ENCODE results near the gene DLX2. TPM values are rescaled to one million over a fixed set of nuclear protein-coding genes. Genes with fewer than 3 reads are reported as not detected.

Gene DLX2
- total RNA-seq, 2 donors from 2014 or later = not detected

- peaks cover 0 to under 1% of the 10 kb centered on the region in 2 donors for H3K36me3 Mint-ChIP-seq
- no peak for DNase-seq (ENCODE audit: low spot score in 2 of 2)
- no peak overlapping the region for H3K27ac Mint-ChIP-seq
- no peak for ATAC-seq
- H3K9me3 Mint-ChIP-seq = no peaks in the 10 kb centered on the region
These were observed 10.9 kb upstream of the DLX2 start for GRCh38 chr2:172113617-172114016.

DNA sequence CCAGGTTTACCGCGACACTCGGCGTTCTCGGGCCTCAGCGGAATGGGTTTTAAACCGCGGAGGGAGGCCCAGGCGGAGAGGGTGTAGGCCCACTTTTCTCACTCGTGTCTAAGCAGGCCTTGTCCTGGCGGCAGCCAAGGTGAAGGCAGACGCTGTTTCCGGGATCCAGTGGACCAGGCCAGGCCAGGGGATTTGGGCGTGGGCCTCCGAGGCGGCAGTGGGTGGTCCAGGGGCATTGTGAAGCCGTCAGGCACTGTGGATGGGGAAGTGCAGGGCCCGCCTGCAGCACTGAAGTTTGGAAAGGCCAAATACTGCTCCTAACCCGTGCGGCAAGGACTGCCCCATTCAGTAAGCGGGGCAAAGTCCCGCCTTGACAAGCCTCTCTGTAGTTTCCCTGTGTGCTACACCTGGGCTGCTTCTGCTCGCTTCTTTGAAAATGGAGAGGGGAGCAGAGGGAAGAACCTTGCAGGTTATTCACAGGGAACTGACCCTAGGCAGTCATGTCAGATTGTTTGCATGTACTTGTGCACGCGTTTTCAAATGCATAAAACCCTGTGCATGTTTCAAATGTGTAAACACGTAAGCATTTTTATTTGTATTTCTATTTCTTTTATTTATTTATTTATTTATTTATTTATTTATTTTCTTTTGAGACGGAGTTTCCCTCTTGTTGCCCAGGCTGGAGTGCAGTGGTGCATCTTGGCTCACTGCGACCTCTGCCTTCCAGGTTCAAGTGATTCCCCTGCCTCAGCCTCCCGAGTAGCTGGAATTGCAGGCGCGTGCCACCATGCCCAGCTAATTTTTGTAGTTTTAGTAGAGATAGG lies 7.5 kb upstream of the DLX2 start:
- DNase-seq (ENCODE audit: low spot score in 2 of 2) = no peak
- Mint-ChIP-seq H3K36me3 (peaks cover 0 to 13% of the 10 kb centered on the region in 2 donors), H3K27ac (no peak overlapping the region), H3K9me3 (no peaks in the 10 kb centered on the region)
- ATAC-seq = no peak

GRCh38 chr2:172109256-172109987 lies 6.7 kb upstream of the DLX2 start:
- H3K27ac Mint-ChIP-seq = no peak overlapping the region
- DNase-seq (ENCODE audit: low spot score in 2 of 2) (no peak), ATAC-seq (no peak)
- peaks cover 0 to 13% of the 10 kb centered on the region in 2 donors for H3K36me3 Mint-ChIP-seq
- H3K9me3 Mint-ChIP-seq = no peaks in the 10 kb centered on the region

GRCh38 chr2:172108587-172108930 lies 5.9 kb upstream of the DLX2 start:
- Mint-ChIP-seq H3K36me3 (peaks cover 0 to 13% of the 10 kb centered on the region in 2 donors), H3K9me3 (no peaks in the 10 kb centered on the region), H3K27ac (no peak overlapping the region)
- ATAC-seq = no peak
- DNase-seq (ENCODE audit: low spot score in 2 of 2) = no peak

DNA sequence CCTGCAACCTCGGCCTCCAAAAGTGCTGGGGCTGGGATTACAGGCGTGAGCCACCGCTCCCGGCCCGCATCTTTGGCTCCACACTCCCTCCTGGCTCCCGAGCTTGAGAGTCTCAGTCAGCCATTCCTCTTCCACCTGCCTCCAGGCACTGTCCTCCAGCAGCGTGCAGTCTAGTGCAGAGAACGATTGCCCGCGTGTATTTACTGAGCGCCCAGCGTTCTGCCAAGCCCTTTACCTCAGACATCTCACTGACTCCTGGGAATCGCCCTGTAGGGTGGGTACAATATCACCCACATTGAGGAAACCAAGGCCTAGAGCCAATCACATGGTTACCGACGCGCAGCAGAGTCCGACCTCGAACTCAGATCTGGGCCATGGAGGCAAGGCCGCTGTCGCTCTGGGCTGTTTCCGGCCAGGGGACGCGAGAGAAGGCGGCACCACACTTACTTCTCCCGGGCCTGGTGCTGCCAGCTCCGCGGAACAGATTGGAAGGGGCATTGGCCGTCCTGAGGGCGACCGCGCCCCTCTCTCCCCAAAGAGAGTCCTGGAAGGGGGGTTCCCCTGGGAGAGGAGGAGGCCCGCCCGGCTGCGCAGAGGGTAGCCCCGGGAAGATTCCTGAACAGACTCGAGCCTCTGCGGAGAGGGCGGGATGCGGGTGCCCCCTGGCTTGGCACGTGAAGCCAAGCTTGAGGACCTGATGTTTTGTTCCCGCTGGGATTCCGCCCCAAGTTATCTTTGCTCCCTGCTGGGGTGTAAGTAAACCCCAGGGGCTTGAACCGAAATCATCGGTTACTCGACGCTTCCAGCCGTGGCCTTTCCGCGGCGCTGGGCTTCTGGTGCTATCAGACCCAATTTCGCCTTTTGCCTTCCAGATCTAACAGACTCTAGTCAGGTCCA lies 5.2 kb upstream of the DLX2 start:
- DNase-seq (ENCODE audit: low spot score in 2 of 2) = no peak
- H3K27ac Mint-ChIP-seq = peak overlapping the region in 1 of 2 donors; percentile 50

DNA sequence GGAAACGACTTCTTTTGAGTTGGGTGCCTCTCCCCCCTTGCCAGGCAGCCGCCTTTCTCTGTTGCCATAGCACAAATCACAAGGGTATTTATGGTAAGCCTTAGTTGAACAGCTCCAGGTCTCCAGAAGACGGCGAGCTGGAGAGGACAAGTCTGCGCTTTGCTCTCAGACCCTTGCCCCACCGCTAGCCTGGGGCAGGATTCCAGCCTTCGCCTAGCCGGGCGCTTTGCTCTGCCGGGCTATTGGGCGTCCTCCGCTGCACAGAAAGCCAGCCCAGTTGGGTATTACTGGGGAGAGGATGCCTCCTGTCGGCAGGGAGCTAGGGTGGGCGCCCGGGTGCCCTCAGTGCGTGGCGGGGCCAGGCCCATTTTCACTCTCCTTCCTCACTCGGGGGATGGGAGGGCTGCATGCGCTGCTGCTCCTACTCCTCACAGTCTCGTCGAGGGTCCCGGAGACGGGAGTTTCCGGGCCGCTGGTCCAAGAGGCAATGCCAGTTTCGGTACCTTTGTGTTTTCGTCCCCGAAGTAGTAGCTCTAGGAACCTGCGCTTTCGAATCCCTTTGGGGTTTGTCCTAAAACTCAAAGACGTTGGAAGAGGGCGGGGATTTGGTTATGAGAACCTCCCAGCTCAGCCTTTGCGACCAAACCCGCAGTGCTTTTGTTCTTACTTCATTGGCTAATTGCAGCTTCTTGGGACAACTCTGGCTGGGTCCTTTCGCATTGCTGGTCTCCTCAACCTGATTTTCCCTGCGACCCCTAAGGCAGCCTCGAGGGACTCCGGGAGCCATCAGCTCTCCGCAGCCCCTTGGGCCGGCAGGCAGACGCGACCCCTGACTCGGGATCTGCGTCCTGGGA lies 3.6 kb upstream of the DLX2 start:
- no peaks in the 10 kb centered on the region for H3K9me3 Mint-ChIP-seq
- peak in 1 of 2 donors; percentile 31 for ATAC-seq
- peaks cover 5 to 13% of the 10 kb centered on the region in 2 donors for H3K36me3 Mint-ChIP-seq
- DNase-seq (ENCODE audit: low spot score in 2 of 2) = no peak
- H3K27ac Mint-ChIP-seq = no peak overlapping the region

More for the DNA sequence above, 5.2 kb upstream of the DLX2 start:
- Mint-ChIP-seq H3K9me3 (no peaks in the 10 kb centered on the region), H3K36me3 (peaks cover 0 to 13% of the 10 kb centered on the region in 2 donors)
- no peak for ATAC-seq

DNA sequence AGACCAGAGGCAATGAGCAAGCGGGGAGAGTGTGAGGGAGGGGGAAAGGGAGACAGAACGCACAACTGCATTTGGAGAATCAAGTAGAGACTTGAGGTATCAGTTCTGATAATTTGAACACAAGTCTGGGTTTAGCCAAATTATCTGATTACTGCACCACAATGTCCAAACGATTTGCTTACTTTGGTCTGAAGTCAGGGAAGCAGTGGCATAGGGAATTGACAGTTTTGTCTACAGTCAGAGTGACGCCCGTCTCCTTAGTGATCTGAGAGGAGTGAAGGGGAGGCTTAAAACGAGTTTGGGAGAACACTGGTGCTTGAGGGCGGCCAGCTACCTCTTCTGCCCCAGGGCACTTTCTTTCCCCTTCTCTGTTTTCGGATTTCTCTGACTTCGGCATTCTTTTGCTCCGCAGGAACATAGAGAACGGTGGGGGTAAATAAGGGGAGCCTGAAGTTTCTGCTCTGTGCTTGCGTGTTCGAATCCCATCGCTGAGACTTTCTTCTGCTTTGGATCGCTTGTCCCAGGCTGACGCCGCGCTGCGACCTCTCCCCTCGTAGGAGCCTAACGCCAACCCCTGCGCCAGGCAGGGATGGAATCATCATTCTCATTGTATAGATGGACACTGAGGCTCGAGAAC lies 2.9 kb upstream of the DLX2 start:
- no peak for ATAC-seq
- Mint-ChIP-seq H3K36me3 (peaks cover 5 to 13% of the 10 kb centered on the region in 2 donors), H3K9me3 (no peaks in the 10 kb centered on the region), H3K27ac (no peak overlapping the region)
- DNase-seq (ENCODE audit: low spot score in 2 of 2) = no peak

DNA sequence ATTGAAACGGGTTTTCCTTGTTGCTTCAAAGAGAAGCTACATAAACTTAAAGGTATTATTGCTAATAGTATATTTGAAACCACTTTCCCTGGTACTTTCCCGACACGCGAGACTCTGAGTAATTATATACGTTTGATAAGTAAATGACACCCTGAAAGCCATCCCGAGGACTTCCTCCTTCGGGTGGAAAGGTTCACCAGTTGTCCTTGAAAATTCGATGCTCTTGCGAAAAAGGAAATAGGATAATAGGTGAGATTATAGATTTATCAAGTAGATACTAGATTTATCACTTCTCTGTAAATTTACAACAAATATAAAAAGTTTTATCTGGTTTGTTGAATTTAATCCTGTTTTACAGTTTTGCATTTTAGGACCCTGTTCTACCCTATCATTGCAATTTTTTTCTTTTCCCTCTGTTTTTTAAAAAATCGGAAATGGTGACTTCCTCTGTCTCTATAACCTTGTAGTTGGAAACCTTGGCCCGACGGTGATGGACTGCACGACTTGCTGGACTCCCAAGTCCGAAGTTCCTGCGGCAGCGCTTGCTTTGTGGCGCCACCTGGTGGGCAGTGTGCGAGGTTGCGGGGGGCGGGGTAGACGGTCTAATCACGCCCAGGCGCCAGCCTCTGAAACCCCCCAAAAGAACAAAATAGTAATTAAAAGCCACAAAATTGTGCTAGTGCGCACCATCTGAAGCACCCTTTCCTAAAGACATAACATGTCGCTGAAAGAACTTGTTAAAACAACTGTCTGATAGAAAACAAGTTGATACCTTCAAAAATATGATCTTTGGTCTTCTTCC lies 972 bp upstream of the DLX2 start:
- ATAC-seq = peak; percentile 30 to 44
- DNase-seq (ENCODE audit: low spot score in 2 of 2) = peak in 1 of 2 donors; percentile 89
- Mint-ChIP-seq H3K36me3 (peaks cover 6 to 13% of the 10 kb centered on the region in 2 donors), H3K9me3 (no peaks in the 10 kb centered on the region), H3K27ac (peak overlapping the region in 1 of 2 donors; percentile 77)

- peak; percentile 0 to 17 for ATAC-seq
- H3K27ac Mint-ChIP-seq = peak overlapping the region in 1 of 2 donors; percentile 33
- no peaks in the 10 kb centered on the region for H3K9me3 Mint-ChIP-seq
- no peak for DNase-seq (ENCODE audit: low spot score in 2 of 2)
- H3K36me3 Mint-ChIP-seq = peaks cover 0 to 11% of the 10 kb centered on the region in 2 donors
These were observed 794 bp downstream of the DLX2 start for GRCh38 chr2:172101821-172102390.

- DNase-seq (ENCODE audit: low spot score in 2 of 2) (no peak), ATAC-seq (peak in 1 of 2 donors; percentile 1)
- Mint-ChIP-seq H3K9me3 (no peaks in the 10 kb centered on the region), H3K27ac (peak overlapping the region in 1 of 2 donors; percentile 33), H3K36me3 (peaks cover 0 to 11% of the 10 kb centered on the region in 2 donors)
These were observed 1.5 kb downstream of the DLX2 start for GRCh38 chr2:172100935-172101820.

- peaks cover 0 to 11% of the 10 kb centered on the region in 2 donors for H3K36me3 Mint-ChIP-seq
- ATAC-seq = no peak
- H3K9me3 Mint-ChIP-seq = no peaks in the 10 kb centered on the region
- DNase-seq (ENCODE audit: low spot score in 2 of 2) = no peak
- H3K27ac Mint-ChIP-seq = no peak overlapping the region
These were observed 2.4 kb downstream of the DLX2 start for GRCh38 chr2:172100080-172100934.

DNA sequence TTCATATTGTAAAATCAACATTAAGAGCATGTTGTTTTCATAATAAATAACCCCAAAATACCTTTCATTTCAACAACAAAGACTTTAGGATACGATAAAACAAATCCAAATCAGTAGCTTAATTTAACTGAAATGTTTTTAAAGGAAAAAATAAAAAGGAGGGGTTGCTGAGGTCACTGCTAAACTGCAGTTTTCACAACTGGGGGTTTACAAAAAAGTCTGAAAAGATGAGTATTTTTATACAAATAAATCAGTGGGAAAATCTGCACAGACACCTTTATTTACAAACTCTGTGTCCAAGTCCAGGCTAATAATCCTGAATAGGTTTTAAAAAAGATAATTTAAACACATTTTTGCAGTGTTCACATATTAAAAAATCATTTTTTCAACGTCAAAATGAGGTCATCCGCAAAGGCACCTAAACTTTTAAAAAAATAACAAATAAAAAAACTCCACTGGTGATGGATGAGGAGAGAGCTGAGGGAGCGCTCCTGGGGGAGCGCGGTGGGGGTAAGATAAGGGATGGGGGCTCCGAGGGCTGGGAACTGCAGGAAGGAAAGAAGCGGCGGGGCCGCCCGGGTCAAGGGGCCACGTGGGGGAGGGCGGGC lies 3.1 kb downstream of the DLX2 start:
- ATAC-seq (no peak), DNase-seq (ENCODE audit: low spot score in 2 of 2) (no peak)
- H3K27ac Mint-ChIP-seq = no peak overlapping the region
- H3K9me3 Mint-ChIP-seq = no peaks in the 10 kb centered on the region
- peaks cover 0 to 11% of the 10 kb centered on the region in 2 donors for H3K36me3 Mint-ChIP-seq
